K562 (cell line): ENCODE data around the gene MICALL2. TPM values are rescaled to one million over a fixed set of nuclear protein-coding genes. Genes with fewer than 3 reads are reported as not detected.

Source experiments
- LEF1 ChIP-seq: fragments of 450-650 bp; IDR thresholded peaks from 2 replicates; pipeline ENCODE4 v1.6.1; 2016; ENCODE audit warnings: mild to moderate bottlenecking
- RCOR1 ChIP-seq, 2 experiments: IDR thresholded peaks; 2 replicates each; pipeline ENCODE4 v1.6.1; 2012; ENCODE audit warnings: low read depth in 2 of 2, low read length in 2 of 2, borderline replicate concordance in 1 of 2, improper control_type of control experiment in 1 of 2
- REST ChIP-seq, 2 experiments: fragments of 450-650 bp; formaldehyde crosslinking in 1 of 2; IDR thresholded peaks; 2 replicates each; pipeline versions ENCODE4 v1.4.0 to v1.6.1; 2014 to 2020; ENCODE audit warnings: mild to moderate bottlenecking in 2 of 2, borderline replicate concordance in 1 of 2, low read depth in 1 of 2
- ZC3H11A ChIP-seq: IDR thresholded peaks from 2 replicates; pipeline ENCODE4 v1.6.1; 2012; ENCODE audit warnings: low read depth, low read length, improper control_type of control experiment
- ZNF274 ChIP-seq: IDR thresholded peaks from 2 replicates; pipeline ENCODE4 v1.6.1; 2011; ENCODE audit warnings: low read depth, mild to moderate bottlenecking, low read length, moderate library complexity, borderline replicate concordance
- ZNF280A ChIP-seq: fragments of 450-650 bp; IDR thresholded peaks from 2 replicates; pipeline ENCODE4 v1.6.1; 2018; ENCODE audit warnings: mild to moderate bottlenecking, low read depth; ENCODE audit not compliant: partially characterized antibody
- ZNF696 ChIP-seq: fragments of 250-450 bp; sonication (Bioruptor Pico); conservative IDR thresholded peaks from 2 replicates; pipeline ENCODE4 v1.4.0; 2020; ENCODE audit warnings: mild to moderate bottlenecking, moderate library complexity
- polyA plus RNA-seq, 8 experiments: library from polyadenylated mRNA; depleted of rRNA in 4 of 8; stranded (reverse) in 5 of 8; unstranded in 3 of 8; fragments of >200 nt; fragmentation: Nextera tagmentation in 2 of 8; fragmentation: Illumina TruSeq in 1 of 8; extraction: Ambion mirVana in 2 of 8; extraction: Trizol in 1 of 8; gene quantifications; 2 replicates each; pipeline versions ENCODE4 v1.2.1 to v1.2.3, GENCODE V29; 2011 to 2014; ENCODE audit warnings: inconsistent platforms in 1 of 8, missing spikeins in 1 of 8
- total RNA-seq, 7 experiments: library from RNA; depleted of rRNA in 6 of 7; stranded (reverse); fragments of >200 nt in 6 of 7; fragmentation: Illumina TruSeq in 2 of 7; extraction: Trizol in 2 of 7; gene quantifications; 2 replicates each; pipeline versions ENCODE4 v1.2.1 to v1.2.3, GENCODE V29; 2011 to 2021; ENCODE audit warnings: low replicate concordance in 1 of 7
- TF ChIP-seq, protein P1 (sequence below): fragments of 250-450 bp; sonication (Bioruptor Pico); IDR thresholded peaks from 2 replicates; pipeline ENCODE4 v1.5.0; 2021; ENCODE audit warnings: mild to moderate bottlenecking, borderline replicate concordance
- TF ChIP-seq, protein P2 (sequence below): sonication (generic); formaldehyde crosslinking; IDR thresholded peaks from 2 replicates; pipeline ENCODE4 v1.8.1; 2023; ENCODE audit warnings: mild to moderate bottlenecking, missing genetic modification reagents

The MICALL2 gene
- total and polyA plus RNA-seq, 9 of the 15 experiments (the other 6 are each of a cell fraction or from before 2014, with no cell fraction given), result 1.8 to 103 (median 17.0) TPM

DNA sequence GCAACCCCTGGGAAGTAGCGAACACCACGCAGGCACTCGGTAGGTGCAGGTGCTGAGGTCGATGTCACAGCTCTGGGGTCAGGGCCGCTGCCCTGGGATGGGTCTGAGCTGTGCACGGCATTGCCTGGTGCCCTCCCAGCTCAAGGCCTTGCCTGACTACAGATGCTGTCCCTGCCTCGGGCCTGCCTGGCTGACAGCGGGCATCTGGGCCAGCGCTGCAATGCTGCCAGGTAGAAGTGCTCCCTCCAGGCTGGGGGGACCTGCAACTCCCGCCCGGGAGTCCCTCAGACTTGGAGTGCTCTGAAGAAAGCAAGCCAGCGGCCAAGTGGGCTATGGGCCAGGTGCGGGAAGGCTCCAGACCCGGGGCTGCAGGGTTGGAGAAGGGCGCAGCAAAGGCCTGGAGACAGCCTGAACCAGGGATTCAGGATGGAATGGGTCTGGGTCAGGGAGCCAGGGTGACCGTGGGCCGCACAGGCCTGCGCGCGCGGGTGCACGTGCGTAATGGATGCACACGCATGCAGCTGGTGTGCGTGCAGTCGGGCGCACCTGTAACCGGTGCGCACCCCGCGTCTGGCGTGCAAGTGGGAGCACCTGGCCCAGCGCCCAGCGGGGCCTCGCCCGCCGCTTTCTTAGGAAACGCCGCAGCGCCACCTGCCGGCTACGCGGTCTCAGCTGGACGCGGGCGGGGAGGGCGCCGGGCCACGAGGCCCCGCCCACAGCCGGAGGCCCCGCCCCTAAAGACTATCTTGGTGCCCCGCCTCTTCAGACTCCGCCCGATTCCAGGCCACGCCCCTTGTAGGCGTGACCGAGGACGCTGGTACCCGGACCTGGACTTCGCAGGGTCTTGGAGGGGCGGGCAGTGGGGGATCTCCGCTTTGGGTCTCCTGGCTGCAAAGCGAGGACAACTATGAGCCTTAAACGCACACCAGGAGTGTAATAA, 46.7 kb downstream of the MICALL2 start (continued):
- TF ChIP-seq RCOR1 (IDR thresholded peaks at IDR 0.05; ENCODE audit: borderline replicate concordance in 1 of 2, low read depth in 2 of 2, low read length in 2 of 2) (0 out of 4 replicates have a peak, but pooled peaks of 1 of the 2 experiments have one; percentile 9), ZNF274 (no peak), REST (IDR thresholded peaks at IDR 0.05; ENCODE audit: borderline replicate concordance) (peak; percentile 85), REST (CRISPR knock-in tag; IDR thresholded peaks at IDR 0.05; ENCODE audit: low read depth) (no peak), LEF1 (no peak), ZC3H11A (no peak), ZNF696 (no peak), ZNF280A (no peak)
- TF ChIP-seq, protein P1, sequence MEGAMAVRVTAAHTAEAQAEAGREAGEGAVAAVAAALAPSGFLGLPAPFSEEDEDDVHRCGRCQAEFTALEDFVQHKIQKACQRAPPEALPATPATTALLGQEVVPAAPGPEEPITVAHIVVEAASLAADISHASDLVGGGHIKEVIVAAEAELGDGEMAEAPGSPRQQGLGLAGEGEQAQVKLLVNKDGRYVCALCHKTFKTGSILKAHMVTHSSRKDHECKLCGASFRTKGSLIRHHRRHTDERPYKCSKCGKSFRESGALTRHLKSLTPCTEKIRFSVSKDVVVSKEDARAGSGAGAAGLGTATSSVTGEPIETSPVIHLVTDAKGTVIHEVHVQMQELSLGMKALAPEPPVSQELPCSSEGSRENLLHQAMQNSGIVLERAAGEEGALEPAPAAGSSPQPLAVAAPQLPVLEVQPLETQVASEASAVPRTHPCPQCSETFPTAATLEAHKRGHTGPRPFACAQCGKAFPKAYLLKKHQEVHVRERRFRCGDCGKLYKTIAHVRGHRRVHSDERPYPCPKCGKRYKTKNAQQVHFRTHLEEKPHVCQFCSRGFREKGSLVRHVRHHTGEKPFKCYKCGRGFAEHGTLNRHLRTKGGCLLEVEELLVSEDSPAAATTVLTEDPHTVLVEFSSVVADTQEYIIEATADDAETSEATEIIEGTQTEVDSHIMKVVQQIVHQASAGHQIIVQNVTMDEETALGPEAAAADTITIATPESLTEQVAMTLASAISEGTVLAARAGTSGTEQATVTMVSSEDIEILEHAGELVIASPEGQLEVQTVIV (CRISPR knock-in tag), result no peak
- TF ChIP-seq, protein P2, sequence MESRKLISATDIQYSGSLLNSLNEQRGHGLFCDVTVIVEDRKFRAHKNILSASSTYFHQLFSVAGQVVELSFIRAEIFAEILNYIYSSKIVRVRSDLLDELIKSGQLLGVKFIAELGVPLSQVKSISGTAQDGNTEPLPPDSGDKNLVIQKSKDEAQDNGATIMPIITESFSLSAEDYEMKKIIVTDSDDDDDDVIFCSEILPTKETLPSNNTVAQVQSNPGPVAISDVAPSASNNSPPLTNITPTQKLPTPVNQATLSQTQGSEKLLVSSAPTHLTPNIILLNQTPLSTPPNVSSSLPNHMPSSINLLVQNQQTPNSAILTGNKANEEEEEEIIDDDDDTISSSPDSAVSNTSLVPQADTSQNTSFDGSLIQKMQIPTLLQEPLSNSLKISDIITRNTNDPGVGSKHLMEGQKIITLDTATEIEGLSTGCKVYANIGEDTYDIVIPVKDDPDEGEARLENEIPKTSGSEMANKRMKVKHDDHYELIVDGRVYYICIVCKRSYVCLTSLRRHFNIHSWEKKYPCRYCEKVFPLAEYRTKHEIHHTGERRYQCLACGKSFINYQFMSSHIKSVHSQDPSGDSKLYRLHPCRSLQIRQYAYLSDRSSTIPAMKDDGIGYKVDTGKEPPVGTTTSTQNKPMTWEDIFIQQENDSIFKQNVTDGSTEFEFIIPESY, result peak; percentile 68
